ENCODE data around the gene ACVR2A.

Gene ACVR2A

DNA sequence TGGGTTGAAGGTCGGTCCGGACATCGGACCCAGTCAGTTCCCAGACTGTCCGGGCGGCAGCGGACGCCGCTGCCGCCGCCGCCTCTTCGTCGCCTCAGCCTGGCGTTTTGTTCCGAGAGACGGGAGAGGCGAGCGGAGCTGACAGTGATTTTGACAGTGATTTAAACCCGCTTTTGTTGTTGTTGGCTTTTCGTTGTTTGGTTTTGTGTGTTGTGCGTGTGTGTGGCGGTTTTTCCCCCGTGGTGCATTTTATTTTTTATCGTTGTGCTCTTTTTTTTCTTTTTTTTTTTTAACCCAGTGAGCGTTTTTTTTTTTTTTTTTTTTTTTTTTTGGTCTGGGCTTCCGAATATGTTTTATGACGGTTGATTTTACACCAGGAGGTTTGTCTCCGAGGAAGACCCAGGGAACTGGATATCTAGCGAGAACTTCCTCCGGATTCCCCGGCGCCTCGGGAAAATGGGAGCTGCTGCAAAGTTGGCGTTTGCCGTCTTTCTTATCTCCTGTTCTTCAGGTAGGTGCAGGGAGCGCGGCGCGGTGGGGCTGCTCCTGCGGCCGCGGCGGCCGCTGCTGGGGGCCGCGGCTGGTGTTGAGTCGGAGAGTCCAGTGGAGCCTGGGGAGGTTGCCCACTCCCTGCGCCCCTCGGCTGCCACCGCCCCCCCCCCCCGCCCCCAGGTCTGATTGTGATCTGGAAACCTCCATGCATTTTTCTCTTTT is at the start of gene ACVR2A:
Gene ACVR2A, plus strand, starts transcription at position 333 of the 714 bp plus-strand sequence. Its CDS starts 124 bp downstream, at position 457.
- DNase-seq = peak; percentile 47

DNA sequence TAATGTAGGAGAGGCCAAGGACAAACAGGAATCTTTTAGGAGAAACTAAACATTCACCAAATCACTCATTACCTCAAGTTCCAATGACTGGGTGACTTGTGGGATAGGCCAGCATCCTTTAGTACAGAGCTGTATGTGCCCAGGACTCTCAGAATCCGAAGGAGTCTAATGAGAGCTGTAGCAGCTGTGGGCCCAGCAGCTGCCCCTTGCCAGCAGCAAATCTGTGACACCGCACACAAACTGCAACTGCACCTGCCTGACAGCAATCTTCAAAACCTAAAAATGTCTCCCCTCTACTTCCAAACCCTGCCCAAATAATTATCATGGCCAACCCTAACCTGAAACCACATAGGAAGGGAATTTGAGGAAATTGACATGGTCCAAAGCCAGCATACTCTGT is 44.5 kb upstream of the ACVR2A start:
- no peak for DNase-seq

DNA sequence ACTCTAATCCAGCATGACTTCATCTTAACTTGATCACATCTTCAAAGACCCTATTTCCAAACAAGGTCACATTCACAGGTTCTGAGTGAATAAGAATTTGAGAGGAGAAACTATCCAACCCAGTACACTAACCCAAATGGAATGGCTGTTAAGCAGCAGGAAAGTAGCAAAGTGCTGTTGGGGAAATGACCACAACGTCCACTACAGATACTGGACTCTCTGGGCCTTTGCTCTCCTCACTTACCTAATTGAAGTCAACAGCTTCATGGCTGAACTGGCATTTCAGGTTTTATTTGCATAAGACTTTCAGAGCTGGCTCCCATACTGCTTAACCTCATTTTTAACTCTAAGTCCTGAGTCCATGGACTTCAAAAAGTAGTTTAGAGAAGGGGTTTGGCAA is 38.0 kb upstream of the ACVR2A start:
- DNase-seq = no peak

DNA sequence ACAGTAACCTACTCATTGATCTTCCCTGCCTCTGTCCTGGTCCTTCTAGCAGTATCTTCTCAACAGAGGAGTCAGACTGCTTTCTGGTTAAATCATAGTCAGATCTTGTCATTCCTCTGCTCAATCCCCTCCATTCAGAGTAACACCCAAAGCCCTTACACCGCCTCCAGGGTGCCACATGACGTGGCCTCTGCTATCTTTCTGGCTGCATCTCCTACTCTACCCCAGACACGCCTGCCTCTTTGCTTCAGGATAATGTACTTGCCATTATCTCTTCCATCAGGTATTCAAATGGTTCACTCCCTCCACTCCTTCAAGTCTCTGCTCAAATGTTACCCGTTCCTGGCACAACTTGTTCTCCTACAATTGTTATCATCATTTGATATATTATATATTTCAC is 36.3 kb upstream of the ACVR2A start:
- DNase-seq = no peak

DNA sequence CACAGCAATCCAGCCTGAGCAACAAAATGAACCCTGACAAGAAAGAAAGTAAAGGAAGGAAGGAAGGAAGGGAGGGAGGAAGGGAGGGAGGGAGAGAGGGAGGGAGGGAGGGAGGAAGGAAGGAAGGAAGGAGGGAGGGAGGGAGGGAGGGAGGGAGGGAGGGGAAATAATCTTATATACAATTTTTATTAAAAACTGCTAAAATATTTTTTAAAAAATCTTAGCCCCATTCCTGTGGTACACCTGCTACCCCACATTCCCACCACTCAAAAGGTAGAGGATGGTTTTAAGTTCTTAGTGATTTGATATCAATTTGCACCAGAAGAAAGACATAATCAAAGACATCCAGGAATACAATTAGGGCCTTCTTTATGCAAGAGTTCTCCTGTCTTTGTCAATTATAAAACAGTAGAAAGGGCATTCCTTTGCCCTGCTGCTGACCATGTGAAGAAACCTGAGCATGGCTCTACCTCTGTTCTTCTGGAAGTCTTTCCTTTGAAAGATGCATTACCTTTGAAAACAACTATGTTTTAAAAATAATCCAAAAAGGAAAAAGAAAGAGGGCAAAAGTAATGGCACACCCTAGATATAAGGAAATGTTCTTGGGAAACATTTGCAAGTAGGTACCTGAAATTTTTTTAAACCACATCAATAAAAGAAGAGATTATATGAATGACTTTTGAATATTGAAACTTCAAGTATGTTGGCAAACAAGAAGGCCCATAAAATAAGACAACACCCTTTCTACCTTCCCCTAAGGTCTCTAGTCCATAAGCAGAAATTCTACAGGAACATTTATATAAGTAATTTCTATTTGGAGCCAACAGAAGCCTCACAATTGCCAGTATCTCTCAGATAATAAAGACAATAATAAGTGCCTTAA is 33.7 kb upstream of the ACVR2A start:
- DNase-seq = no peak

DNA sequence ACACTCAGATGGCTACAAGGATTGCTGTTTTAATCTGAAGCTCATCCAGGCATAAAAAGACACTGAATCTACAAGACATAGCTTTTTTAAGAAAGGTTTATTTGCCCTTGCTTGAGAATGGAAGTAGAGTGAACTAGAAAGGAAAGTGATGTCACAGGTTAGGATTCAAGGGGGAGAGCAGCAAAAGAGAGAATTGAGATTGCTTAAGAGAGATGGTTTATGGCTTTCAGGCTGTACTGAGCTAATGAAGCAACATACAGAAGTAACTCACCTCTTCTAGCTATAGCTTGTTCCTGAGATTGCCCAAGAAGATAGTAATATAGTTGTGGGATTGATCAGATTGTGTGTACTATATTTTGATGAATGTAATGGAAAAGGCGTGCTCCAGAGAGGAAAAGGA is 26.1 kb upstream of the ACVR2A start:
- DNase-seq = no peak

DNA sequence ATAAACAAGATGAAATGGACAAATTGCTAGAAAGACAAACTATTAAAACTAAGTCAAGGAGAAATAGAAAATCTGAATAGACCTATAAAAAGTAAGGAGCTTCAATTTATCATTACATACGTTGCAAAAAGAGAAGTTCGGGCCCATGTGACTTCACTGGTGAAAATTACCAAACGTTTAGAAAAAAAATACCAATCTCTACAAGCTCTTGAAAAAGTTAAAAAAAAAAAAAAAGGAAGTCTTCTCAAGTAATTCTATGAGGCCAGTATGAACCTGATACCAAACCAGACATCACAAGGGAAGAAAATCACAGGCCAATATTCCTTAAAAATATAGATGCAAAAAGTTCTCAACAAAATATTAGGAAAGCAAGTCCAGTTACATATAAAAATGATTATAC is 20.2 kb upstream of the ACVR2A start:
- DNase-seq = no peak

DNA sequence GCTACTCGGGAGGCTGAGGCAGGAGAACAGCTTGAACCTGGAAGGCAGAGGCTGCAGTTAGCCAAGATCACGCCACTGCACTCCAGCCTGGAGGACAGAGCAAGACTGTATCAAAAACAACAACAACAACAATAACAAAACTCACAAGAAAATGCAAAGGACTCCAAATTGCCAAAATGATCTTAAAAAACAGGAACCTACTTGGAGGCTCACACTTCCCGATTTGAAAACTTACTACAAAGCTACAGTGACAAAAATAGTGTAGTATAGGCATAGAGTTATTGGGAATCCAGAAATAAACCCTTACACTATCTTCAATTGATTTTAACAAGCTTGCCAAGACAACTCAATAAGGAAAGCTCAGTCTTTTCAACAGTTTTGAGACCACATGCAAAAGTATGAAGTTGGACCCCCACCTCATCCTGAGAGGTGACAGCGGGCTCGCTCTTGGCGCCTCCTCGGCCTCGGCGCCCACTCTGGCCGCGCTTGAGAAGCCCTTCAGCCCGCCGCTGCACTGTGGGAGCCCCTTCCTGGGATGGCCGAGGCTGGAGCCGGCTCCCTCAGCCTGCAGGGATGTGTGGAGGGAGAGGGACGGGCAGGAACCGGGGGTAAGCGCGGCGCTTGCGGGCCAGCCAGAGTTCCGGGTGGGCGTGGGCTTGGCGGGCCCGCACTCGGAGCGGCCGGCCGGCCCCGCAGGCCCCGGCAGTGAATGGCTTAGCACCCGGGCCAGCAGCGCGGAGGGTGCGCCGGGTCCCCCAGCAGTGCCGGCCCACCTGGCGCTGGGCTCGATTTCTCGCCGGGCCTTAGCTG is 18.3 kb upstream of the ACVR2A start:
- no peak for DNase-seq

DNA sequence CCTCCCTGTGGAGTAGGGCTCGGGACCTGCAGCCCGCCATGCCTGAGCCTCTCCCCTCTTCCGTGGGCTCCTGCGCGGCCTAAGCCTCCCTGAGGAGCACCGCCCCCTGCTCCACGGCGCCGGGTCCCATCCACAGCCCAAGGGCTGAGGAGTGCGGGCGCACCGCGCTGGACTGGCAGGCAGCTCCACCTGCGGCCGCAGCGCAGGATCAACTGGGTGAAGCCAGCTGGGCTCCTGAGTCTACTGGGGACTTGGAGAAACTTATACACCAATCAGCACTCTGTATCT is 17.8 kb upstream of the ACVR2A start:
- DNase-seq = no peak

DNA sequence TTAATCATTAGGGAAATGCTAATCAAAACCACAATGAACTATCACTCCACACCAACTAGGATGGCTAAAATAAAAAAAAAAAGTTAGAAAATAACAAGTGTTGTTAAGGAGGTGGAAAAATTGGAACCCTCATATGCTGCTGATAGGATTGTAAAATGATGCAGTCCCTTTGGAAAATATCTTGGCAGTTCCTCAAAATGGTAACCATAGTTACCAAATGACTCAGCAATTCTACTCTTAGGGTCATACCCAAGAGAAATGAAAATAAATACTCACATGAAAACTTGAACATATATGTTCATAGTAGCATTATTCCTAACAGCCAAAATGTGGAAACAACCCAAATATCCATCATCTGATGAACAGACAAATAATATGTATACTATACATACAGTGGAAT is 15.7 kb upstream of the ACVR2A start:
- peak; percentile 5 for DNase-seq

DNA sequence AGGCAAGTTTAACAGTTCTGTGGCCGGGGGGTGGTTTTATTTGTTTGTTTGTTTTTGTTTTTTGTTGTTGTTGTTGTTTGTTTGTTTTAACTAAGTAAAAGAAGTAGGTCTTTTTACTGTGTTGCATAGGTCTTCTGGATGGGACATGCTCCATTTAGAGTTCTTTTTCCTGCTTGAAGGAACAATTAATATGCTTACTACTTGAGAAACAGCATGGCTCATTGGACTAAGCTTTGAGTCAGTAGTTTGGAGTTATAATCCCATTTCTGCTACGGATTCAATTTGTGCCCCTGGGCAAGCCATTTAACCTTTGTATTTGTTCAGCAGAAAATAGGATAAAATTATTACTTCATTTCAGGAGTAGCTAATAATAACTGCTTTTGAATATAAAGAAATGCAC is 8.7 kb upstream of the ACVR2A start:
- no peak for DNase-seq

DNA sequence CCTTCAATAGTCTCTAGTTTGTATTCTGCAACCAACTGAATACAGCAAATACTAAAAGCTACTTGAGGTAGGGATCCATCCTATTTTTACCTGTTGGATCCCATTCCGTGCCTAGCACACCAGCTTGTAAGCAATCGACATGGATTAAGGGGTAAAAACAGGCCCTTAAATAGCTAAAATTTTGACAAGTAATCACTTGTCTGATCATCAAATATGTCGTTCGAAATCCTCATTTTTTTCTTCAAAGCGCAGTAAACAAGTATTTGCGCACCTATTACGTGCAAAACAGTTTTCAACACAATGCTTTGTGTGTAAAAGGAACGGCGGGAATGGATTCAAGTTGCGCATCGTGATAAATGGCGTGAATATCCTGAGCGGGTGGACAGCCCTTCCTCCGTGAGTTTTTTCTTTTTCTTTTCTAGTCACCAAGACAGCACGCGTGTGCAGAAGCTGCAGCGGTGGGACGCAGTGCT is 1.4 kb upstream of the ACVR2A start:
- no peak for DNase-seq

DNA sequence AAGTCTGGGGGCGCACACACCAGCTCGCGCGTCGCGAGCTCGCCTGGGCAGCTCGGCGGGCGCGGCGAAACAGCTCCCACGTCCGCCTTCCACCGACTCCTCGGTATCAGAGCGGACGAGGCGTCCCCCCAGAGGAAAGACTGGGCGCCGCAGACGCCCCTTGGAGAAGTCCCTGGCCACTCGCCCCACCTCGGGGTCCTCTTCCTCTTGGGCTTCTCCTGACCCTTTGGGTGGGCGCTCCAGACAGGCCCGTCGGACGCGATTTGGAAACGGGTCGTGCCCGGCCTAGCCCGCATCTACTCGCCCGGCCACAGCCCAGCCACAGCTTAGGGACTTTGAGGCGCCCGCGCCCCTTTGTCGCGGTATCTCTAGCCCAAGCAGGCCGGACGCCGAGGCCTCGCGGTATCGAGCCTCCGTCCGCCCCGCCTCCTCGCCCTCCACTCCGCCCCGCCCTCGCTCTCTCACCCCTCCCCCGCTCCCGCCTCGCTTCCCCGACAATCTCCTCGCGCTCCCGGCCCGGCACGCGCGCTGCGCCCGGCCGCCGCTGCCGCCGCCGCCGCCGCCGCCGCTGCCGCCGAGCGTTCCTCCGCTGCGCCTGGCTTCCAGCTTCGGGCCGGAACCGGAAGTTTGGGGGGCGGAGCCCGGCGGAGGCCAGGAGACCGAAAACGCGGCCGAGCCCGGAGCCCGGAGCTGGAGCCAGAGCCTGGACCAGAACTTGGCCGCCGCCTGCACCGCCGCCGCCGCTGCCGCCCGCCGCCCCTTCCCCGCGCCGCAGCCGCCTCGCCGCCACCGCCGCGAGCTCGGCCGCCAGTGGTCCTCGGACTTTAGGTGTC is 749 bp upstream of the ACVR2A start:
- DNase-seq = peak; percentile 77

DNA sequence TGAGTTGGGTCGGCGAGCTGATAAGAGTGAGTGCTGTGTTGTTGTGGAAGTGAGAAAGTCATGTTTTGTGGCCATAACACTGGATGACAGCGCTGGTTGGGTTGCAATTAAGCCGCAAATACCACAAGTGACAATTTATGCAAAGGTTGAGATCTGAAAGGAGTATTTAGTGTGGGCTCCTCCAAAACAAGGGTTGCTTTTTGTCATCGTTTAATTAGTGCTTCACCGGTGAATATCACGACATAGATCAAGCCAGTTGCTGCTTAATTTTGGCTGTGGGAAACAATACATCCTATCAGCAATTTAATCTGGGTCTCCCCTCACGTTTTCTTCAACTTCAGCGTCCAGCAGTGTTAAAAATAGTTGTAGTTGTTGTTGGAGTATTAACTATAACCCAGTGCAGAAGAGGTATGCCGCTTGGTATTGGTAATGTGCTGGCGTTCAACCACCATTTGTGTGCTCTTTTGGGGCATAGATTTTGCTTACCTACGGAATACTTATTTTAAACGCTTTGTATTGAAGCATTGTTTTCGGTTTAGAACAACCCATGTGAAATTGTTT is 662 bp downstream of the ACVR2A start:
- DNase-seq = no peak

DNA sequence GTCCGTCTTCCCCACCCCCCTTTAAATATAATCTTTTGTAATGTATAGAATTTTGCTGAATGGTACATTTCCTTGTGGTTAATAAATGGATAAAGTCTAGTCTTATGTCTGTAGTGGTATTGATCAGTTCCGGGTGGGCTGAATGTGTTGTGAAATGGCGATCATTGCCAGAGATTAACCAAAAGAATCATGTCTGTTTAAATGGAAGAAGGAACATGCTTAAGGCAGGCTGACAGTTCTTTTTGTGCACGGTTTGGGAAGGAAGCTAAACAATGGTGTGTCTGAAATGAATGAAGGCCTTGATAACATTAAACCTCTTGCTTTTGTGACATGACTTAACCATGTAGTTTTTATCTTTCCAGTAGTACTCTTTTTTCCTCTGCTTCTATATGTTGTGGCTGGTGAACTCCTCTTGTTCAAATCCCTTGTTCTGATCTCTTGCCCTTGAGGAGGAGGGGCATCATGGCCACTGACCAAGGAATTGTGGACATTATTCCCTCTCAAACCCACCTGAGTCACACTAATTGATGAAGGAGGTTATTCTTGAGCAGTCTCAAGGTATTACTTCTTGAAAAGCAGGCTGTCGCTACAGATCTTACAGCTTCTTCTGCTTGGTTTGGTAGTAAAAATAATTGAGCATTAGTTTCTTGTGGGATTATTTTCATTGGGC is 1.7 kb downstream of the ACVR2A start:
- no peak for DNase-seq

DNA sequence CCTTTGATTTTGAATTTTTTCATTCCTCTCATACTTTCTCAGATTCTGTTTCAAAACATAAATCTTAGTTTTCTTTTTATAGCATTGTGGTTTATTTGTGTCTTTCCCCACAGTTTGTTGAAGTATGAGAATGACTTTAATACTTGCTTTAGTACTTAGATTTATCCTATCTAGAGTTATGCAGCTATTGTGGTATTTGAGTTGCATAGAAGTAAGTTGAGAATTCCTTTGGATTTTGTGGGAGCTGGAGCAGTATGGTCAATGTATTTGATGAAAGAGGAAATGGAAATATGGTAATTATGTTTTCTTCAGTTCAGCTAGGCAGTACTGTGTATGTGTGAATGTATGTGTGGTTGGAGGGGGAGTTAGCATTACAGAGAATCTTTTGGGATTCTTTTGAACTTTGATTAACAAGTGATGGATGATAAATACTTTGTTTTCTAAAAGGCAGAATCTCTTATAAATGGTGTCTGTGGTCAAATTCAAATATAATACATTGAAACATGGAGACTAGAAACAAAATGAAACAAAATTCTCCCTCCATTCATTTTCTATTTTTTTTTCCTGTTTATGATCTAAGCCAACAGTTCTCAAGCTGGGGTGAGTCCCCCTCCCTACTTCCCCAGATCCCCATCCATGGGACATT is 3.0 kb downstream of the ACVR2A start:
- no peak for DNase-seq

DNA sequence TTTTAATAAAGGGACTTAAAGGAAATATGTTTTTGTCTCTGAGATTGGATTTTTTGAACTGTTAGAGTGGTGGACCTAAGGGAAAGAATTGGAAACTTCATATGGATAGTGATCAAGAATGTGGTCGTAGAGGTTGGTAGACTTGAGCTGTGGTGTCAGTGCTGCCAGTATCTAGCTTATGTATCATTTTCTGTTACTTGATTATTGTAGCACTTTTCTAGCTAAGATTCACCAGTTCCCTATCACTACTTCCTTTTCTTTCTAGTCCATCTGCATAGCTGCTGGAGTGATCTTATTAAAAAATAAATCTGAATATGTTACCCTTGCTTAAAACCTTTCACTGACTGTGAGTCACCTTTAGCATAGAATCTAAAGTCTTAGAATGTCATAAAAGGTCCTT is 6.0 kb downstream of the ACVR2A start:
- no peak for DNase-seq

DNA sequence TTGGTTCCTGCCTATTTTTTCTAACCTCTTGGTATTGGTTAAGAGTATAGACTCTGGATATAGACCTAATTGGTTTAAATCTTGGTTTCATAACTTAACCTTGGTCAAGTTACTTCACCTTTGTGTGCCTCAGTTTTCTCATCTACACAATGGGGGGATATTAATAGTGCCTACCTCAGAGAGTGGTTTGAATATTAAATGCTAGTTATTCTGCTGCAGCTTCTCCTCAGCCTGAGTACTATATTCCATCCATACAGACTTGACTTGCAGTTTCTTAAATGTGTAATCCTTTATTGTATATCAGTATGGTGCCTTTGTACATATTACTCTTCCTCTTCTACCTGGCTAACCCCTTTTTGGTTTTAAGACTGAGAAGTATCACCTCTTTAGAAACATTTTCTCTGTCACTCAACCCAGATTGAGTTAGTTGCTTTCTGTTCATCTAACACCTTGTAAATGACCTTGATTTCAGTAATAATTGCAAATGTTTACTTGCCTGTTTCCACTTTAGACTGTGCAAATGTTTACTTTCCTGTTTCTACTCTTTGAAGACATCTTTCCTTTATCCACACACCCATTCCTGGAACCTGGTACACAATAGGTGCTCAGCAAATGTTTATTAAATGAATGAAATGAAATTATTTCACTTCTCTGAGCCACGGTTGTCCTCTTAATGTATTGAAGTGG is 6.6 kb downstream of the ACVR2A start:
- DNase-seq = no peak

DNA sequence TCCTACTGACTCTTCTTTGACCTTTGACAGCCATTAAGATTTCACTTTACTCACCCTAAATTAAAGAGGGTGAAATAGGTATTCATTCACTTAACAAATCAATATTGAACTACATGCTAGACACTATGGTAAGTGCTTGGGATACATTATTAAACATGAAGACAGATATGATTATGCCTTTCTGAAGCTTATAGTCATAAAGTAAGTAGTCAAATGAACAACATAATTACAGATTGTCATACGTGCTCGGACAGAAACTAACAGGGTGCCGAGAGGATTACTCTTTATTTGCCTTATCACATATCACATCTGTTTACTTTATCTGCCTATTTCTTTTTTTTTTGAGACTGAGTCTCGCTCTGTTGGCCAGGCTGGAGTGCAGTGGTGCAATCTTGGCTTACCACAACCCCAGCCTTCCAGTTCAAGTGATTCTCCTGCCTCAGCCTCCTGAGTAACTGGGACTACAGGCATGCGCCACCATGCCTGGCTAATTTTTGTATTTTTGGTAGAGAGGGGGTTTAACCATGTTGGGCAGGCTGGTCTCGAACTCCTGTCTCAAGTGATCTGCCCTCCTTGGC is 9.8 kb downstream of the ACVR2A start:
- no peak for DNase-seq

DNA sequence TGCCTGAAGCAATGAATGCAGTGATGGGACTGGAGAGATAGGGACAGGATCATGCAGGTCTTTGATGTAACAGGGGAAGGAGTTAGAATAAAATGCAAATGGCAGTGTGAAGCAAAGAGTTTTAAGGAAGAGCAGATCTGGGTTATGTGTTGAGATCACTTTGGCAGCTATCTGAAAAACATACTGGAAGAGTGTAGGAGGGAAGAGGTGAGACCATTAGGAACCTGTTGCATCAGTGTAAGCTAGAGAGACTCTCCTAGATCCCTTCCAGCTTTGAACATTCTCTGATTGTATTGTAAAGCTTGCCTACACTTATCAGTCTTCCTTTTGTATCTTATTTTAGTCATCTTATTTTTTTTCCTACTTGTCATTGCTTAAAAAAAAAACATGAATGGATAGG is 10.5 kb downstream of the ACVR2A start:
- DNase-seq = no peak
